A549 (cell line): Measurements from ENCODE around the gene B9D1. TPM values are rescaled to one million over a fixed set of nuclear protein-coding genes. Genes with fewer than 3 reads are reported as not detected.

Source experiments
- ATAC-seq, 2 experiments: fragments of 200-7000 bp in 1 of 2; fragments of >200 bp in 1 of 2; cut with Nextera tagmentation in 1 of 2; cut with Tn5 transposase in 1 of 2; 3 replicates each; pipeline versions ENCODE4 v1.8.0 to v1.9.1; 2018 to 2020; ENCODE audit warnings: mild to moderate bottlenecking in 1 of 2, moderate library complexity in 1 of 2
- CTCF ChIA-PET: fragments of 300-600 bp; sonication (Branson Sonifier 250); formaldehyde crosslinking; extraction: SDS; loops from one replicate; lab custom pipeline; 2021; ENCODE audit warnings: antibody characterized with exemption, inconsistent platforms; lab: Yijun Ruan, JAX
- POLR2A ChIA-PET: fragments of 350-600 bp; formaldehyde crosslinking; extraction: SDS; loops from one replicate; lab custom pipeline; 2021; ENCODE audit warnings: antibody characterized with exemption, inconsistent platforms; lab: Yijun Ruan, JAX
- DNase-seq, 2 experiments: peaks; one replicate each; pipeline versions ENCODE4 v3.0.0 to v3.0.0-alpha.2; 2011 to 2016; ENCODE audit warnings: low read depth in 1 of 2, low spot score in 1 of 2
- FAIRE-seq: peaks from 2 replicates; lab custom pipeline; 2011; peaks lifted over from hg19 to GRCh38; lab: Jason Lieb, UNC
- H3K27ac ChIP-seq, 2 experiments: fragments of >200 bp; sonication (Bioruptor Twin); formaldehyde crosslinking; 3 replicates each; pipeline ENCODE4 v1.5.1; 2016 to 2017
- H3K4me1 ChIP-seq: fragments of >200 bp; sonication (Bioruptor Twin); formaldehyde crosslinking; 3 replicates; pipeline ENCODE4 v1.6.1; 2016
- H3K4me2 ChIP-seq: fragments of >200 bp; sonication (Bioruptor Twin); formaldehyde crosslinking; 3 replicates; pipeline ENCODE4 v1.6.1; 2016
- H3K4me3 ChIP-seq: fragments of >200 bp; sonication (Bioruptor Twin); formaldehyde crosslinking; 3 replicates; pipeline ENCODE4 v1.5.1; 2016
- H3K9me3 ChIP-seq: fragments of >200 bp; sonication (Bioruptor Twin); formaldehyde crosslinking; 3 replicates; pipeline ENCODE4 v1.6.1; 2016
- CEBPB ChIP-seq, 2 experiments: fragments of >200 bp in 1 of 2; sonication (Bioruptor Twin) in 1 of 2; formaldehyde crosslinking in 1 of 2; IDR thresholded peaks; 2 replicates each; pipeline ENCODE4 v1.6.1; 2012 to 2016
- EHF ChIP-seq: fragments of 250-450 bp; sonication (Bioruptor Pico); IDR thresholded peaks from 2 replicates; pipeline ENCODE4 v1.5.0; 2020; ENCODE audit warnings: mild to moderate bottlenecking
- FOSL2 ChIP-seq, 2 experiments: fragments of 450-650 bp in 1 of 2; fragments of >200 bp in 1 of 2; sonication (Bioruptor Twin) in 1 of 2; formaldehyde crosslinking; IDR thresholded peaks; 2 replicates each; pipeline versions ENCODE4 v1.5.0 to v1.6.1; 2016 to 2020; ENCODE audit warnings: mild to moderate bottlenecking in 1 of 2, moderate library complexity in 1 of 2
- GATA3 ChIP-seq: IDR thresholded peaks from 2 replicates; pipeline ENCODE4 v1.6.1; 2012; ENCODE audit warnings: borderline replicate concordance
- HDAC2 ChIP-seq: fragments of 200-600 bp; sonication (generic); IDR thresholded peaks from 2 replicates; pipeline ENCODE4 v1.6.1; 2016
- HOXA7 ChIP-seq: fragments of 250-450 bp; sonication (Bioruptor Pico); IDR thresholded peaks from 2 replicates; pipeline ENCODE4 v1.5.0; 2020; ENCODE audit warnings: mild to moderate bottlenecking, moderate library complexity
- HOXB5 ChIP-seq: fragments of 250-450 bp; sonication (Bioruptor Pico); IDR thresholded peaks from 2 replicates; pipeline ENCODE4 v1.5.0; 2020; ENCODE audit warnings: mild to moderate bottlenecking, moderate library complexity
- JUN ChIP-seq, 2 experiments: fragments of >200 bp; sonication (Bioruptor Twin); formaldehyde crosslinking; IDR thresholded peaks; 2 replicates in 1 of 2; 3 replicates in 1 of 2; pipeline ENCODE4 v1.6.1; 2016 to 2017
- JUNB ChIP-seq: fragments of >200 bp; sonication (Bioruptor Twin); formaldehyde crosslinking; IDR thresholded peaks from 2 replicates; pipeline ENCODE4 v1.6.1; 2016
- POLR2A ChIP-seq: IDR thresholded peaks from 2 replicates; pipeline ENCODE4 v1.6.1; 2012; ENCODE audit warnings: mild to moderate bottlenecking, low read length
- RAD21 ChIP-seq, 2 experiments: fragments of >200 bp in 1 of 2; sonication (Bioruptor Twin) in 1 of 2; formaldehyde crosslinking in 1 of 2; IDR thresholded peaks in 1 of 2; conservative IDR thresholded peaks in 1 of 2; 2 replicates in 1 of 2; 3 replicates in 1 of 2; pipeline ENCODE4 v1.6.1; 2012 to 2018; ENCODE audit warnings: inconsistent platforms in 1 of 2
- SMC3 ChIP-seq: fragments of >200 bp; sonication (Bioruptor Twin); formaldehyde crosslinking; IDR thresholded peaks from 3 replicates; pipeline ENCODE4 v1.6.1; 2018; ENCODE audit warnings: inconsistent platforms
- ZFP36 ChIP-seq: fragments of 450-650 bp; IDR thresholded peaks from 2 replicates; pipeline ENCODE4 v1.6.1; 2014; ENCODE audit warnings: borderline replicate concordance; ENCODE audit not compliant: partially characterized antibody
- whole genome bisulfite sequencing: methylation state at CpG from one replicate; pipeline ENCODE4 v1.1.6; 2017; ENCODE audit errors: missing lambda C conversion rate; 5-methylcytosine and 5-hydroxymethylcytosine counted together
- polyA plus RNA-seq, 4 experiments: library from polyadenylated mRNA; depleted of rRNA in 3 of 4; stranded (reverse); fragments of >200 nt; fragmentation: RNase III in 1 of 4; extraction: RNeasy Plus Mini Kit Qiagen cat#74134 plus additional on column Dnase treatment in 1 of 4; gene quantifications; 2 replicates in 3 of 4; 3 replicates in 1 of 4; pipeline ENCODE4 v1.2.3, GENCODE V29; 2011 to 2017
- TF ChIP-seq, protein P1 (sequence below): fragments of >200 bp; sonication (Bioruptor Twin); formaldehyde crosslinking; IDR thresholded peaks from 2 replicates; pipeline ENCODE4 v1.6.1; 2016
- TF ChIP-seq, protein P2 (sequence below): fragments of 250-450 bp; sonication (Bioruptor Pico); IDR thresholded peaks from 2 replicates; pipeline ENCODE4 v1.5.0; 2020; ENCODE audit warnings: low read depth, mild to moderate bottlenecking, moderate library complexity
- TF ChIP-seq, protein P3 (sequence below): IDR thresholded peaks from 2 replicates; pipeline ENCODE4 v1.6.1; 2012
- TF ChIP-seq, protein P4 (sequence below): fragments of 150-350 bp; IDR thresholded peaks from 2 replicates; pipeline ENCODE4 v1.6.1; 2014; ENCODE audit warnings: low read depth, mild to moderate bottlenecking, low read length

B9D1 gene
- polyA plus RNA-seq, 2 of the 4 experiments (the other 2 are of a cell fraction): 48.2 to 60.6 TPM

DNA sequence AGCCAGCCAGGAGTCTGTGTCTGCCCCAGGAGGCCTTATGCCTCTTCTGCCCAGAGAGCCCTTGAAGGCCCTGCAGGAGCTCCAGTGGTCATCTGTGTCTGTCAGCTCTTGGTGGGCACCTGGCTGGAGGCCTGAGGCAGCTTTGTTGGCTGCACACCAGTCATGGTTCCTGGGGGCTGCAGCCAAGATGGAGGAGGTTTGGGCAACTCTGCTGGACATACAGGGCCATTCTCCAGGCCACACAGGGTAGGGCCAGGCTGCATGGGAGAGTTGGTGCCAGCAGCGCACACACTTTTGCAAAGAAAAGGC is 29.4 kb downstream of the B9D1 start:
- FAIRE-seq (no peak), DNase-seq (no peak), ATAC-seq (no peak)
- Histone ChIP-seq H3K27ac (no peak overlapping the region), H3K4me1 (peaks cover 11% of the 10 kb centered on the region), H3K4me2 (no peak overlapping the region), H3K9me3 (no peaks in the 10 kb centered on the region), H3K4me3 (no peak overlapping the region)
- WGBS: 93% methylated on average over 1 of the region's 1 CpG
- TF ChIP-seq, protein P1, sequence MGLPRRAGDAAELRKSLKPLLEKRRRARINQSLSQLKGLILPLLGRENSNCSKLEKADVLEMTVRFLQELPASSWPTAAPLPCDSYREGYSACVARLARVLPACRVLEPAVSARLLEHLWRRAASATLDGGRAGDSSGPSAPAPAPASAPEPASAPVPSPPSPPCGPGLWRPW: no peak
- TF ChIP-seq HOXB5 (CRISPR knock-in tag) (no peak), HDAC2 (no peak), GATA3 (no peak)
- TF ChIP-seq, protein P2, sequence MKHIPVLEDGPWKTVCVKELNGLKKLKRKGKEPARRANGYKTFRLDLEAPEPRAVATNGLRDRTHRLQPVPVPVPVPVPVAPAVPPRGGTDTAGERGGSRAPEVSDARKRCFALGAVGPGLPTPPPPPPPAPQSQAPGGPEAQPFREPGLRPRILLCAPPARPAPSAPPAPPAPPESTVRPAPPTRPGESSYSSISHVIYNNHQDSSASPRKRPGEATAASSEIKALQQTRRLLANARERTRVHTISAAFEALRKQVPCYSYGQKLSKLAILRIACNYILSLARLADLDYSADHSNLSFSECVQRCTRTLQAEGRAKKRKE (CRISPR knock-in tag): 0 out of 2 replicates have a peak, but pooled peaks have one; percentile 15
- ChIA-PET POLR2A (interaction anchor here (1.0 kb wide), 2 partner anchors 9 to 415 kb away, joined by 3 read pairs; partner anchors contain the start of gene ALDH3A1), CTCF (interaction anchor here (0.6 to 3.2 kb wide), 5 partner anchors 8 to 114 kb away, joined by 3 to 20 read pairs (median 4); partner anchors contain the start of gene B9D1)

DNA sequence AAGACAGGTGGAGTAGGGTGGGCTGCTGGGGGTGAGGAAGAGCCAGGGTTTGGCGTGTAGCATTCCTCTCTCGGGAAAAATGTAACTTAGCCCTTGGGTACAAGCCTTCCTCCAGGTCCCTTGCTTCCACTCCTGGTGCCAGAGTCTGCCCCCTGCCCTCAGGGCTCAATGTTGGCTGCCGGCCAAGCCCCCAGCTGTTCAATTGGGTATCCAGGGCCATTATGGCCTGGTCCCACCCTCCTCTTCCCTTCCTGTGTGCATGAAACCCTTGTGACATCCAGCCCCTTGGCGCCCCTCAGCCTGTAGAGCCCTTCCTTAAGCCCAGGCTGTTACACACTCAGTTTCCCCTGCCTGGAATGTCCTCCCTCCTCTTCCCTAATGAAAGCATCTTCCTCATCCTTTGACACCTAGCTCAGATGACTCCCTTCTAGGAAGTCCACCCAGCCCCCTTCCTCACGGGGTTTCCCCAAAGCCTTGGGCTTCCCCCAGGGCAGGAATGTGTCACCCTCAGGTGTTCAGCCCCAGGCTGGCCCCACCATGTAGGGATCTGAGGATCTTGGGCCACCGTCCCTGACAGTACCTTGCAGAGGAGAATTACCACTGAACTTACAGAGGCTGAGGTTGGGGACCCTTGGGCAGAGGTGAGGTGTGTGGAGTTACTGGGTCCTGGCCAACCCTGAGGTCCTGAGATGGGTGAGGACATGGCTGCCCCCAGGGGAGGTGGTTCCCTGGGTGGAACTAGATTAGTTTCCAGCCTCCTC is 30.0 kb downstream of the B9D1 start:
- Histone ChIP-seq H3K4me3 (no peak overlapping the region), H3K27ac (no peak overlapping the region), H3K4me1 (peaks cover 12% of the 10 kb centered on the region), H3K9me3 (no peaks in the 10 kb centered on the region), H3K4me2 (no peak overlapping the region)
- ATAC-seq (no peak), FAIRE-seq (no peak), DNase-seq (no peak)
- POLR2A ChIA-PET: interaction anchor here (1.0 kb wide), 2 partner anchors 10 to 416 kb away, joined by 3 read pairs; partner anchors contain the start of gene ALDH3A1
- CTCF ChIA-PET: interaction anchor here (1.0 to 3.2 kb wide), 4 partner anchors 9 to 114 kb away, joined by 3 to 20 read pairs (median 4); partner anchors contain the start of gene B9D1
- WGBS: 89% methylated on average over 6 of the region's 6 CpGs
- no peak for TF ChIP-seq POLR2A
- TF ChIP-seq, all 56 proteins: peak for 0

DNA sequence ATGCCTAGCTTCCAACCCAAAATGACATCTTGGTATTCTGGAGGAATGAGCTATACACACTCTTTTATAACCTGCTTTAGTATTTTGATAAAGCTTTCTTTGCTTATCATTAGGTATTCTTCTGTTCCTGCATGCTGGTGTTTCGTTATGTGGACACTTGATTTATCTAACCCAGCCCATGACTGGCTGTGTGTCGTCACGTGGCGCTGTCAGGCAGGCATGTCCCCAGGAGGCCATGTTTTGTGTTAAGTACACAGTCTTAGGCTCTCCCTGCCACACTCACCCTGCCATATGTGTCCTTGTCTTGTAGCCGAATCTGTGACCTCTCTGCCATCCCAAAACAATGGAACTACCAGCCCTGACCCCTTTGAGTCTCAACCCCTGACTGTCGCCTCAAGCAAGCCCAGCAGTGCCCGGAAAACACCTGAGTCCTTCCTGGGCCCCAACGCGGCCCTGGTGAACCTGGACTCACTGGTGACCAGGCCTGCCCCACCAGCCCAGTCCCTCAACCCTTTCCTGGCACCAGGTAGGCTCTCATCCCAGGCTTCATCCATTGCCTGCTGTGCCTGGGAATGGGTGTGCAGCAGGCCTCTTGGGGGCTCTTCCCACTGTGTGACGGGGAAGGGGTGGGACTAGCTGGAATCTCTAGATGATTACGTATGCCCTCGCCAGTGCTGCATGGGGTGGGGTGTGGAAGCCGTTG is 30.8 kb downstream of the B9D1 start:
- Histone ChIP-seq H3K4me3 (no peak overlapping the region), H3K9me3 (no peaks in the 10 kb centered on the region), H3K4me1 (peaks cover 21% of the 10 kb centered on the region), H3K4me2 (no peak overlapping the region), H3K27ac (peak overlapping the region in 1 of 2 experiments; percentile 22; a peak in 1 of 6 replicates)
- ChIA-PET CTCF (interaction anchor here (1.0 to 3.2 kb wide), 3 partner anchors 11 to 115 kb away, joined by 3 to 20 read pairs (median 4); partner anchors contain the start of gene B9D1), POLR2A (no interaction called here)
- TF ChIP-seq POLR2A (no peak), FOSL2 (IDR thresholded peaks at IDR 0.05) (no peak), FOSL2 (CRISPR knock-in tag; IDR thresholded peaks at IDR 0.05) (no peak), HOXA7 (CRISPR knock-in tag) (no peak), EHF (CRISPR knock-in tag) (no peak), JUNB (no peak), ZFP36 (no peak)
- TF ChIP-seq, protein P3, sequence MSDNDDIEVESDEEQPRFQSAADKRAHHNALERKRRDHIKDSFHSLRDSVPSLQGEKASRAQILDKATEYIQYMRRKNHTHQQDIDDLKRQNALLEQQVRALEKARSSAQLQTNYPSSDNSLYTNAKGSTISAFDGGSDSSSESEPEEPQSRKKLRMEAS: no peak
- FAIRE-seq: no peak
- DNase-seq: no peak
- 88% methylated on average over 13 of the region's 13 CpGs for WGBS
- ATAC-seq: no peak

DNA sequence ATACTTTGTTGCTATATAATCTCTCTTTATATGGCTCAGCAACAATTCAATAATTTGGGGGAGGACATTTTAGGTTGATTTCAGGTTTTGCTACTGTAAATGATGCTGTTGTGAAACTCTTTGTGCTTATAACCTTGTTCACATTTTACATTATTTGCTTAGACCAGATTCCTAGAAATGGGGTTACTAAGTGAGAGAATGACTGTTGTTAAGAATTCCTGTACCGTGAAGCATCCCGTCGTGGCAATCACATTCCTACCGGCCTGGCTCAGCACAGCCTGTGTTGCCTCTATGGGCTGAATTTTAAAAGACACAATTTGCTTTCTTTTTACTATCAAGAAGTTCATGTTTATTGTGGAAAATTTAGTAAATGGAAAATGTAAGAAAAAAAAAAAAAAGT is 31.4 kb downstream of the B9D1 start:
- no peak for ATAC-seq
- H3K27ac ChIP-seq: no peak overlapping the region; a peak in 1 of 6 replicates
- CTCF ChIA-PET: interaction anchor here (0.8 to 2.5 kb wide), 2 partner anchors 9 to 116 kb away, joined by 4 to 5 read pairs; no protein-coding TSS in a partner anchor
- POLR2A ChIA-PET: no interaction called here
- no peak for TF ChIP-seq JUN (IDR thresholded peaks at IDR 0.05)
- TF ChIP-seq CEBPB (IDR thresholded peaks at IDR 0.05): no peak
- no peak for TF ChIP-seq SMC3
- TF ChIP-seq, protein P4, sequence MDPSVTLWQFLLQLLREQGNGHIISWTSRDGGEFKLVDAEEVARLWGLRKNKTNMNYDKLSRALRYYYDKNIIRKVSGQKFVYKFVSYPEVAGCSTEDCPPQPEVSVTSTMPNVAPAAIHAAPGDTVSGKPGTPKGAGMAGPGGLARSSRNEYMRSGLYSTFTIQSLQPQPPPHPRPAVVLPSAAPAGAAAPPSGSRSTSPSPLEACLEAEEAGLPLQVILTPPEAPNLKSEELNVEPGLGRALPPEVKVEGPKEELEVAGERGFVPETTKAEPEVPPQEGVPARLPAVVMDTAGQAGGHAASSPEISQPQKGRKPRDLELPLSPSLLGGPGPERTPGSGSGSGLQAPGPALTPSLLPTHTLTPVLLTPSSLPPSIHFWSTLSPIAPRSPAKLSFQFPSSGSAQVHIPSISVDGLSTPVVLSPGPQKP: no peak
- no peak for TF ChIP-seq RAD21 (conservative IDR thresholded peaks at IDR 0.05 in 1 of 2, IDR thresholded peaks at IDR 0.05 in 1 of 2)
- no peak for TF ChIP-seq HOXB5 (CRISPR knock-in tag)
- H3K4me1 ChIP-seq: peaks cover 23% of the 10 kb centered on the region
- no peak overlapping the region for H3K4me3 ChIP-seq
- no peaks in the 10 kb centered on the region; the same call in 2 of the 3 replicates for H3K9me3 ChIP-seq
- no peak overlapping the region for H3K4me2 ChIP-seq
- DNase-seq: no peak
- 58% methylated on average over 4 of the region's 4 CpGs for WGBS
- peak; percentile 98 for FAIRE-seq
